ENCODE data around the gene ZBTB2.
"Not testable (repeated sequence)": the region's sequence is repeated elsewhere in the genome, so short reads cannot be mapped to it uniquely, and the experiment has no call there.

ZBTB2 gene

DNA sequence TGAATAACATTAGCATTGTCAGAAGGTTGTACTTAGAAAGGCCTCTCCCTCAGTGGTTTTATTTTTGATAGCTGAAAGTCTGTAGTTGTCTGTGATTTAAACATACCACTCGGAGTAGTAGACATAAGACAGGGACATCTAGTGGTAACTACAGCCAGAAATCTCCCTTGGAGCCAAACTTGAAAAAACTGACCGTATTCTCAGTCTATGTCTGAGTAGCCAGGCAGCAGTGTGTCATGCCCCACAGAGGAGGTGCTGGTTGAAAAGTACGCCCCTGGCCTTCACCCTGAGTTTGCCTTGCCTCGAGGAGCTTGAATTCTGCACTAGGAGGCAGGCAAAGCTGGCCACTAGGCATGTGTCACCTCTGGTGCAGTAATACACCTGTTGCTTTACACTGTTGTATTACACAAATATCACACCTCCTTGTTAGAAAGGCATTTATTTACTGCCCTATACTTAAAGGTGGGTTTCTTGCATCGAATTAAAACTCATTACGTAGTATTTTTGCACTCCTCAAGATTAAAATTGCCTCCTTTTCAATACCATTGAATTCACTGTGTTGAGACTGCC, 20.8 kb downstream of the ZBTB2 start:
- no peak for FAIRE-seq

DNA sequence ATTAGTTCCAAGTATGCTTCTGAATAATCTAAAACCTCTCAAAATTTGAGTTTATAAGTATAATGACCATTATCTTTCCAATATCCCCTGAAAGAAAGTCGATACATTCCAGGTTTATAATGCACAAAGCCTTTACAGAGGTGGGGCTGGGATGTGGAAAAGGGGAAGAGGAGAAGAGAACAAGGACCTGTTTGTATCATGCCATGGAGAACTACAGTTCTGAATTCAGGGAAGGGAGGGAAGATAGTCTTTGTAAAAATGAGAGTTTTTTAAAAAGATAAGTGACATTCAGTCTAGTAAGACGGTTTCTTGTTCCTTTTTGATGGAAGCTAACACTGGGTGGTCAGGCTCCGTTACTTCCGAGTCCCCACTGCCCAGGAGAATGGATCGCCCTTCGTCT, 26.1 kb downstream of the ZBTB2 start:
- FAIRE-seq, result no peak

DNA sequence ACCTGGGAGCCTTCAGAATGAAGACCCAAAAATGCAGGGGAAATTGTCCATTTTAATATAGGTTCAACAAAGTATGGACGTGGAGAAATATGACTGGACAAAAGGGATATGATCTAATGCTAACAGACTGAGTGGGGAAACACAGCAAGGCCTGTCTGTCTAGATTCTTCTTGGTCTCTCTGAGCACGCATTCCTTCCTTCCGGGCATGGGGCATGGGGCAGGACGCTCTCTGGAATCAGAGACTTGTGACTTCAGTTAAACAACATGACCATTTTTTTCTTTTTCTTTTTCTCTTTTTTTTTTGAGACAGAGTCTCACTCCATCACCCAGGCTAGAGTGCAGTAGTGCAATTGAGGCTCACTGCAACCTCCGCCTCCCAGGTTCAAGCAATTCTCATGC, 31.9 kb downstream of the ZBTB2 start:
- no peak for FAIRE-seq

- no peak for FAIRE-seq
These were observed 32.9 kb downstream of the ZBTB2 start for GRCh38 chr6:151358475-151358874.

DNA sequence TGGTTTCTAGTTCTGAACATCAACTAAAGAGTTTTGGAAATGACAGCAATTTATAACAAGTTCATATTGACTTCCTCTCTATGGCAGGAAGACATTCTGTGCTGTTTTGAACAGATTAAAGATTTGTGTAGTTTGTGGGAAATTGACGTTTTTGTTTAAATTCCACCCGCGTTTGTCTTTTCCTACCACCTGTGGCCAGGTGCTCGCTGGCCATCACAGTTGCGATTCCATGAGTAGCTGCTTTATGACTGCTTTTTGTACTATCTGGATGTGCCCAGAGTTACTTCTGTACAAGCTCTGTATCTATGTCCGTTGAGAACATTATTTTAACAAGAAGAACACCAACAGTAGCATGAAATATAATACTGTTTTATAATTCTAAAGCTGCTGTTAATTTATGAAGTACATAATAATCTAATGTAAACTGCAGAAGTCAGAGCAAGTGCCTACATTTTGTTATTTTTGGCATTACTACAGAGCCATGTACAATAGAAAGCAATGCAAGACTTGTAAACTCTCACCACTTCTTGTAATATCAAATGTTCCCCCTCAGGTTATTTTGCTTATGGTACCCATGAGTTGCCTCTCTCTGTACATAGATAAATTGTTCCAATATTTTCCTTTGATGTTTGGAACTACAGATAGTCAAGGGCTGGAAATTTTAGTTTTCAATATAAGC, 33.5 kb downstream of the ZBTB2 start:
- no peak for FAIRE-seq

DNA sequence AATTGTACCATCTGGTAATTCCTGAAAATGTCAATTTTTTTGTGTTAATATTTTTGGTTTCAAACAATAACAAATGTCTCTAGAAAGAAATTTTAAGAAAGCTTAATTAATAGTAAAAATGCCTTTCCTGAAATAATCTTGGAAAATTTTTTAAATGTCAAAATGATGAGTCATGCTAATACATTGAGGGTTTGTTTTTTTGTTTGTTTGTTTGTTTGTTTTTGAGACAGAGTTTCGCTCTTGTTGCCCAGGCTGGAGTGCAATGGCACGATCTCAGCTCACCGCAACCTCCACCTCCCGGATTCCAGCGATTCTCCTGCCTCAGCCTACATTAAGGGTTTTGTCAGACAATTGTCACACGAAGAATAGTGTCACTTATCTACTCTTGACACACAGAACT, 34.4 kb downstream of the ZBTB2 start:
- FAIRE-seq, result not testable (repeated sequence)

DNA sequence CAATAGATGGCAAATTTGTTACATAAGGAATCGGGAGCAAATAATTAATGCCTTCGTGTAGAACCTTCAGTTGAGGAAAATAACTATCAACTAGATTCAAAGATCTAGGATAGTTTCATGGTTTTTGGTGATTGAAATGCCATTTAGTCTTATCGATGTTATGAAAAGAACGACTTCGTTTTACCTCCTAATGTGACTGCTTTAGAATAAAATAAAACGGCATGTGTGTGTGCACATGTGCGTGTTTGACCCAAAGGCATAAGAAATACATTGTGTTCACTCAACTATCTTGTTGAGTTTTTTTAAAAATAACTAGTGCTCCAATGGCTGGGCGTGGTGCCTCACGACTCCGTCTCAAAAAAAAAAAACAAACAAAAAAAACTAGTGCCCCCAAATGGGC, 37.6 kb downstream of the ZBTB2 start:
- FAIRE-seq, result no peak

DNA sequence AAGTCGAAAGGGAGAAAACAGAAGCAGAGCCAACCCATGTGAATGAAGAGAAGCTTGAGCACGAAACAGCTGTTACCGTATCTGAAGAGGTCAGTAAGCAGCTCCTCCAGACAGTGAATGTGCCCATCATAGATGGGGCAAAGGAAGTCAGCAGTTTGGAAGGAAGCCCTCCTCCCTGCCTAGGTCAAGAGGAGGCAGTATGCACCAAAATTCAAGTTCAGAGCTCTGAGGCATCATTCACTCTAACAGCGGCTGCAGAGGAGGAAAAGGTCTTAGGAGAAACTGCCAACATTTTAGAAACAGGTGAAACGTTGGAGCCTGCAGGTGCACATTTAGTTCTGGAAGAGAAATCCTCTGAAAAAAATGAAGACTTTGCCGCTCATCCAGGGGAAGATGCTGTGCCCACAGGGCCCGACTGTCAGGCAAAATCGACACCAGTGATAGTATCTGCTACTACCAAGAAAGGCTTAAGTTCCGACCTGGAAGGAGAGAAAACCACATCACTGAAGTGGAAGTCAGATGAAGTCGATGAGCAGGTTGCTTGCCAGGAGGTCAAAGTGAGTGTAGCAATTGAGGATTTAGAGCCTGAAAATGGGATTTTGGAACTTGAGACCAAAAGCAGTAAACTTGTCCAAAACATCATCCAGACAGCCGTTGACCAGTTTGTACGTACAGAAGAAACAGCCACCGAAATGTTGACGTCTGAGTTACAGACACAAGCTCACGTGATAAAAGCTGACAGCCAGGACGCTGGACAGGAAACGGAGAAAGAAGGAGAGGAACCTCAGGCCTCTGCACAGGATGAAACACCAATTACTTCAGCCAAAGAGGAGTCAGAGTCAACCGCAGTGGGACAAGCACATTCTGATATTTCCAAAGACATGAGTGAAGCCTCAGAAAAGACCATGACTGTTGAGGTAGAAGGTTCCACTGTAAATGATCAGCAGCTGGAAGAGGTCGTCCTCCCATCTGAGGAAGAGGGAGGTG, 38.7 kb downstream of the ZBTB2 start:
- FAIRE-seq, result no peak

DNA sequence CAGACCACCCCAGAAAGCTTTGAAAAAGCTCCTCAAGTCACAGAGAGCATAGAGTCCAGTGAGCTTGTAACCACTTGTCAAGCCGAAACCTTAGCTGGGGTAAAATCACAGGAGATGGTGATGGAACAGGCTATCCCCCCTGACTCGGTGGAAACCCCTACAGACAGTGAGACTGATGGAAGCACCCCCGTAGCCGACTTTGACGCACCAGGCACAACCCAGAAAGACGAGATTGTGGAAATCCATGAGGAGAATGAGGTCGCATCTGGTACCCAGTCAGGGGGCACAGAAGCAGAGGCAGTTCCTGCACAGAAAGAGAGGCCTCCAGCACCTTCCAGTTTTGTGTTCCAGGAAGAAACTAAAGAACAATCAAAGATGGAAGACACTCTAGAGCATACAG, 39.6 kb downstream of the ZBTB2 start:
- FAIRE-seq, result no peak

GRCh38 chr6:151351146-151351700, 40.1 kb downstream of the ZBTB2 start:
- no peak for FAIRE-seq

DNA sequence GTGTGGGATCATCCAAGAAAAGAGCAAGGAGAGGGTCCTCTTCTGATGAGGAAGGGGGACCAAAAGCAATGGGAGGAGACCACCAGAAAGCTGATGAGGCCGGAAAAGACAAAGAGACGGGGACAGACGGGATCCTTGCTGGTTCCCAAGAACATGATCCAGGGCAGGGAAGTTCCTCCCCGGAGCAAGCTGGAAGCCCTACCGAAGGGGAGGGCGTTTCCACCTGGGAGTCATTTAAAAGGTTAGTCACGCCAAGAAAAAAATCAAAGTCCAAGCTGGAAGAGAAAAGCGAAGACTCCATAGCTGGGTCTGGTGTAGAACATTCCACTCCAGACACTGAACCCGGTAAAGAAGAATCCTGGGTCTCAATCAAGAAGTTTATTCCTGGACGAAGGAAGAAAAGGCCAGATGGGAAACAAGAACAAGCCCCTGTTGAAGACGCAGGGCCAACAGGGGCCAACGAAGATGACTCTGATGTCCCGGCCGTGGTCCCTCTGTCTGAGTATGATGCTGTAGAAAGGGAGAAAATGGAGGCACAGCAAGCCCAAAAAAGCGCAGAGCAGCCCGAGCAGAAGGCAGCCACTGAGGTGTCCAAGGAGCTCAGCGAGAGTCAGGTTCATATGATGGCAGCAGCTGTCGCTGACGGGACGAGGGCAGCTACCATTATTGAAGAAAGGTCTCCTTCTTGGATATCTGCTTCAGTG, 40.8 kb downstream of the ZBTB2 start:
- no peak for FAIRE-seq

- FAIRE-seq, result no peak
These were observed 41.6 kb downstream of the ZBTB2 start for GRCh38 chr6:151349651-151350270.

GRCh38 chr6:151342750-151343149, 48.6 kb downstream of the ZBTB2 start:
- FAIRE-seq, result not testable (repeated sequence)

DNA sequence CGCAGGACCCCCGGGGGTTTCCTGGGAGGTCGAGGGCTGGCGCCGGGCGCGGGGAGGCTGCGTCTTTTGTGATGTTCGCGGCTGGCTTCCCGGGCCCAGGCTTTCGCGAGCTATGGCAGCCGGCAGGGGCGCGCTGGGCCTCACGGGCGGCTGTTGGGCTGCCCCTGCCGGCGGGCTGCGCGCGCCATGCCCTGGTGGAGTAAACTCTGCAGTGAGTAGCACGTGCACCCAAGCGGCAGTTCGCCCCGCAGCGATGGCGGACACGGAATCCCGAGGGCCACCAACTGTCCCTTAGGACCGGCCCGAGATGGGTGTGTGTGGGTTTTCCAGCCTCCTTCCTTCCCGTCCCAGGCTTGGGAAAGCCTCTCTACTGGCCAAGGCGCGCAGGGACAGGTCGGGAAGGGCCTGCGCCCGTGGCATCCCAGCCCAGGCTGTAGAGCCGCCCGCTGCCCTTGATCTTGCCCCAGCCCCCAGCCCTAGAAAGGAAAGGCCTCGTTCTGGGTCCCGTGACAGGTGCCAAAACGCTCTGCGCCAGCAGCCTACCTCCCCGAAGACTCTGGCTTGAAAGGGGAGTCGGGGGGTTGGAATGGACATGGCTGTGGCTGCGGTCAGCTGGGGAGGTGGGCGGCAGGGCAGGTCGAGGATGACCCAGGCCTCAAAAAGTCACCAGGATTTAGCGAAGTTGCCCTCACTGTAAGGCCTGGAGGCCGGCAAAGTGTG, 49.7 kb downstream of the ZBTB2 start:
- FAIRE-seq, result no peak

DNA sequence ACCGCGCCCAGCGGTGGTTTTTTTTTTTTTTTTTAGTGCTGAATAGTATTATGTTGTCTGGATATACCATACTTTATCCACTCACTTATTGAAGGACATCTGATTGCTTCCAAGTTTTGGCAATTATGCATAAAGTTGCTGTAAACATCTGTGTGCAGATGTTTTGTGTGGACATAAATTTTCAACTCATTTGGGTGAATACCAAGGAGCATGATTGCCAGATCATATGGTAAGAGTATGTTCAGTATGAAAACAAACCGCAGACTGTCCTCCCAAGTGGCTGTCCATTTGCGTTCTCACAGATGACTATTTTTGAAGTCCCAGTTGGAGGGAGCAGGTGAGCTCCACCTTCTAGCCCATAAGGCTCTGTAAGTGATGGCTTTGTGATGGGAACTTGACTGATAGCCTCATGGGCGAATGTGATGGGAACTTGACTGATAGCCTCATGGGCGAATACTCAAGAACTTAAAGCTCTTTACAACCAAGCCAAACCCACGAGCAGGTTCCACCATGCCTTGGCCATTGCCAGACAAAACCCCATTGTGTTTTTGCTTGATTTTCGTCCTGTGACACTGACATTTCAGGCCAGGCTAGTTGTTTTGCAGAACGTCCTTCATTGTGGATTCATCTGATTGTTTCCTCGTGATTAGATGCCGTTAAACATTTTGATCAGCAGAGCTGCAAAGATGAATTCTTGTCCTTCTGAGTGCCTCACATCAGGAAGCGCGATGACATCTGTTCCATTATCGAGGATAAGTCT, 51.0 kb downstream of the ZBTB2 start:
- FAIRE-seq, result no peak

- FAIRE-seq, result no peak
These were observed 52.0 kb downstream of the ZBTB2 start for GRCh38 chr6:151339369-151339768.

- no peak for FAIRE-seq
These were observed 52.6 kb downstream of the ZBTB2 start for GRCh38 chr6:151338651-151339200.

- no peak for FAIRE-seq
These were observed 55.4 kb downstream of the ZBTB2 start for GRCh38 chr6:151335930-151336329.

- no peak for FAIRE-seq
These were observed 61.1 kb downstream of the ZBTB2 start for GRCh38 chr6:151330130-151330696.

GRCh38 chr6:151327101-151327500, 64.3 kb downstream of the ZBTB2 start:
- FAIRE-seq, result no peak

Data from endometrium (tissue), 2 donors.